ENCODE measurements around the gene EIF2S1. TPM values are rescaled to one million over a fixed set of nuclear protein-coding genes. Genes with fewer than 3 reads are reported as not detected.
"Not testable (repeated sequence)": the region's sequence is repeated elsewhere in the genome, so short reads cannot be mapped to it uniquely, and the experiment has no call there.

The EIF2S1 gene
- 99.3 TPM for polyA plus RNA-seq (2013, experiment 1 of 2)
- polyA plus RNA-seq (2013, experiment 2 of 2): 98.4 TPM

DNA sequence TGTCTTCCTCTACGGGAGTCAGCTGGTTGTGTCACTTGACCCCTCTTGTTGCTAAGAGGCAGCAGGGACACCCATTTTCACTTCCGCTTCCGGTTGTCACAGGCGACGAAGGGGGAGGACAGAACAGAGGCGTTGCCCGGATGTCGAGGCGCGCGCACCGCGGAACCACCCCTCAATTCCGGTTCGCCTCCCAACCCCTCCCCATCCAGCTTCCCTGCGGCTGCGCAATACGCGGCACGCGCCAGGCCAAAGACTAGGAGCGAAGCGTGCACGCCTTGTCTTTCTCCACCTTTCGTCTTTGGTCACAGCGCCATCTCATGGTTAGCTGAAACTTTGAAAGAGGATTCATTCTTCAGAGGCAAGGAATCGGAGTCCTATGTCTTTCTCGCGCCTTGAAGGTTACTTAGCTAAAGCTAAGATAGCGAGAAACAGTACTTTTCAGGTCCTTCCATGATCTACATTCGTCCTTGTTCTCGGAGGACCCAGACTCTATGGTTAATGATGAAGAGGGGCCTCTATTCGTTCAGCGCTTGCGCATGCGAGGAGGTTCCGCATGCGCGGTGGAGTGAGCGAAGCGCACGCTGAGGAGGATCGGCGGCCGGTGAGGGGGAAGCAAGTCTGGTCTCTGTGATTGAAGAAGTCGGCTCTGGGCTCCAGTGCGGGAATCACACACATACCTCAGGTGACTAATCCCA lies at the start of gene EIF2S1, which contains the start of gene ATP6V1D:
Gene EIF2S1, plus strand, starts transcription at position 554 of the 695 bp plus-strand sequence. CDS start 4,440 bp downstream, outside the sequence.
Gene ATP6V1D, minus strand, starts transcription at position 30 of the 695 bp plus-strand sequence. CDS start 106 bp downstream, outside the sequence.
- no peak within 1 kb of the TSS for H2BK120ac ChIP-seq (ENCODE audit: low read depth, low read length)

DNA sequence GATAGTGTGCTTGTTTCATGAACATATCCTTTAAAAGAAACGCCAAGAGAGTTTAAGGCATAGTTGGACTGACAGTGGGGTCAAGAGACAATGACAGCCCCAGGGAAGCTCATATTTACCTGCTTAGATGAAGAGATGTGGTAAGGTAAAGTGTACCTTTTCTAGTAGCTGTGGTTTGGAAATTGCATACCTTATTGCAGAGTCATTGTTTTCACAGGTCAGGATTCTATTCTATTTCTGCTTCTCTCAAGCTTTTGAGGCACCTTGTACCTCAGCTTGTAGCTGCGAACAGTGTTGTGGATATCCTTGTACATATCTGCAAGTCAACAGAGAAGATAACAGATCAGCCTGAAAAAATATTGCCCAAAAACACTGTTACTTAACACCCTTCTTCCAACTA lies 48.3 kb upstream of the EIF2S1 start:
- Histone ChIP-seq H2BK15ac (replicated peaks; ENCODE audit: low read depth) (no peak overlapping the region), H3K9ac (ENCODE audit: low read length) (no peak overlapping the region), H2BK5ac (ENCODE audit: low read length) (no peak overlapping the region), H3K18ac (ENCODE audit: low read length) (no peak overlapping the region), H3K4ac (ENCODE audit: low read depth, low read length) (no peak overlapping the region), H3K23ac (ENCODE audit: low read length) (no peak overlapping the region), H3K56ac (ENCODE audit: low read length) (no peak overlapping the region), H3K4me2 (ENCODE audit: low read length) (no peak overlapping the region), H3K27me3 (ENCODE audit: insufficient read depth, low read length, poor library complexity) (no peaks in the 10 kb centered on the region), H3K27ac (ENCODE audit: low read depth, low read length) (no peak overlapping the region), H3K4me3 (ENCODE audit: low read length) (no peak overlapping the region), H2BK120ac (ENCODE audit: low read depth, low read length) (no peak overlapping the region), H3K79me1 (ENCODE audit: low read length) (no peaks in the 10 kb centered on the region), H2AK5ac (ENCODE audit: low read length) (no peak overlapping the region), H3K36me3 (ENCODE audit: control insufficient read depth, insufficient read depth, low read length) (no peaks in the 10 kb centered on the region), H4K5ac (ENCODE audit: low read length) (no peak overlapping the region), H4K8ac (ENCODE audit: low read depth, low read length) (no peak overlapping the region), H3K79me2 (ENCODE audit: control insufficient read depth, insufficient read depth, low read length) (no peaks in the 10 kb centered on the region), H3K4me1 (ENCODE audit: control insufficient read depth, low read depth, low read length) (no peaks in the 10 kb centered on the region)
- DNase-seq: no peak
- WGBS (ENCODE audit: extremely low coverage, insufficient coverage, low lambda C conversion rate): no CpG with 5 or more reads among the region's 2 CpGs

More for the DNA sequence above, at the start of gene EIF2S1, which contains the start of gene ATP6V1D:
- Histone ChIP-seq H3K4me1 (ENCODE audit: control insufficient read depth, low read depth, low read length) (no peaks in the 10 kb centered on the region), H3K4me3 (ENCODE audit: low read length) (peak within 1 kb of the TSS; percentile 94), H4K8ac (ENCODE audit: low read depth, low read length) (peak within 1 kb of the TSS; percentile 86), H3K23ac (ENCODE audit: low read length) (no peak within 1 kb of the TSS), H3K4me2 (ENCODE audit: low read length) (peak within 1 kb of the TSS; percentile 74), H3K79me1 (ENCODE audit: low read length) (peaks cover 8% of the 10 kb centered on the region), H3K27ac (ENCODE audit: low read depth, low read length) (peak within 1 kb of the TSS; percentile 11), H2BK15ac (replicated peaks; ENCODE audit: low read depth) (no peak within 1 kb of the TSS), H3K36me3 (ENCODE audit: control insufficient read depth, insufficient read depth, low read length) (peaks cover 2% of the 10 kb centered on the region), H3K9ac (ENCODE audit: low read length) (peak within 1 kb of the TSS; percentile 93), H2BK5ac (ENCODE audit: low read length) (peak within 1 kb of the TSS; percentile 43), H3K79me2 (ENCODE audit: control insufficient read depth, insufficient read depth, low read length) (peaks cover 58% of the 10 kb centered on the region), H4K5ac (ENCODE audit: low read length) (no peak within 1 kb of the TSS), H3K4ac (ENCODE audit: low read depth, low read length) (peak within 1 kb of the TSS; percentile 61), H3K18ac (ENCODE audit: low read length) (no peak within 1 kb of the TSS), H3K27me3 (ENCODE audit: insufficient read depth, low read length, poor library complexity) (no peaks in the 10 kb centered on the region), H2AK5ac (ENCODE audit: low read length) (no peak within 1 kb of the TSS), H3K56ac (ENCODE audit: low read length) (peak within 1 kb of the TSS; percentile 95)
- DNase-seq: peak; percentile 100
- WGBS (ENCODE audit: extremely low coverage, insufficient coverage, low lambda C conversion rate): no CpG with 5 or more reads among the region's 47 CpGs

DNA sequence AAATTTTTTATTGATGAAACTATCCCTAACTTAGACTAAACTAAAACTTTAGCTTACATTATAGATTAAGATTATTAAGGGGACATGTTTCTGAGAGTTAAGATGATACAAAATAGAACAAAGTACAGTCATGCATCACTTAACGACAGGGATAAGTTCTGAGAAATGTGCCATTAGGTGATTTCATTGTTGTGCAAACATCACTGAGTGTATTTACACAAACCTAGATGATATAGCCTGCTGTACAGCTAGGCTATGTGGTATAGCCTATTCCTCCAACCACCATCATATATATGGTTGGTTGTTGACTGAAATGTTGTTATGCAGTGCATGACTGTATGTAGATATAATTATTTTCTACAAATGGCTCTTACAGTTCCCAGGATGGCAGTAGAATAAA lies 47.0 kb upstream of the EIF2S1 start:
- Histone ChIP-seq H2BK120ac (ENCODE audit: low read depth, low read length) (no peak overlapping the region), H3K27me3 (ENCODE audit: insufficient read depth, low read length, poor library complexity) (no peaks in the 10 kb centered on the region), H3K36me3 (ENCODE audit: control insufficient read depth, insufficient read depth, low read length) (no peaks in the 10 kb centered on the region), H2BK5ac (ENCODE audit: low read length) (no peak overlapping the region), H3K79me2 (ENCODE audit: control insufficient read depth, insufficient read depth, low read length) (no peaks in the 10 kb centered on the region), H3K27ac (ENCODE audit: low read depth, low read length) (no peak overlapping the region), H3K4me1 (ENCODE audit: control insufficient read depth, low read depth, low read length) (no peaks in the 10 kb centered on the region), H3K4me2 (ENCODE audit: low read length) (no peak overlapping the region), H2BK15ac (replicated peaks; ENCODE audit: low read depth) (no peak overlapping the region), H4K5ac (ENCODE audit: low read length) (no peak overlapping the region), H3K18ac (ENCODE audit: low read length) (no peak overlapping the region), H3K4me3 (ENCODE audit: low read length) (no peak overlapping the region), H4K8ac (ENCODE audit: low read depth, low read length) (no peak overlapping the region), H3K9ac (ENCODE audit: low read length) (no peak overlapping the region), H3K56ac (ENCODE audit: low read length) (no peak overlapping the region), H3K4ac (ENCODE audit: low read depth, low read length) (no peak overlapping the region), H3K23ac (ENCODE audit: low read length) (no peak overlapping the region), H3K79me1 (ENCODE audit: low read length) (no peaks in the 10 kb centered on the region), H2AK5ac (ENCODE audit: low read length) (no peak overlapping the region)
- no CpG with 5 or more reads among the region's 1 CpG for WGBS (ENCODE audit: extremely low coverage, insufficient coverage, low lambda C conversion rate)
- DNase-seq: no peak

DNA sequence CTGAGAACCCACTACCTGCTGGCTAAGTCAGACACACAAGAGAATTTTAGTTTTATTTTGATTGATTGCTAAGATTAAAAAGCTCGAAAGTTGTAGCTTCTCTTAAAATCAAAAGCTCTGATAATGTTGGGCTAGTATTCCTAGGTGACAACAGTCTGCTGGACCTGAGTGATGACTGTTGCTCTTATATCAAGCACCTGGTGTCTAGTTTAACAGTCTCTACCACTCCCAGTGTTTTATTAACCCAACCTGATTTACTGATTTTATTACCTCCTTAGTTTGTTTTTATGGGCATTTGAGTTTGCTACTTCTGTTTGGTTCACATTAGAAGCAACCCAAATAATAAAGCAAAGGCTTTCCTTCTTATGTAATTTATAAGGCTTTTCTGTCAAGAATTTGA lies 42.3 kb upstream of the EIF2S1 start:
- no peak for DNase-seq
- Histone ChIP-seq H3K23ac (ENCODE audit: low read length) (no peak overlapping the region), H3K79me2 (ENCODE audit: control insufficient read depth, insufficient read depth, low read length) (no peaks in the 10 kb centered on the region), H3K4me1 (ENCODE audit: control insufficient read depth, low read depth, low read length) (no peaks in the 10 kb centered on the region), H4K5ac (ENCODE audit: low read length) (no peak overlapping the region), H2BK5ac (ENCODE audit: low read length) (no peak overlapping the region), H3K4ac (ENCODE audit: low read depth, low read length) (no peak overlapping the region), H3K36me3 (ENCODE audit: control insufficient read depth, insufficient read depth, low read length) (no peaks in the 10 kb centered on the region), H3K4me3 (ENCODE audit: low read length) (no peak overlapping the region), H3K79me1 (ENCODE audit: low read length) (no peaks in the 10 kb centered on the region), H3K9ac (ENCODE audit: low read length) (no peak overlapping the region), H3K56ac (ENCODE audit: low read length) (no peak overlapping the region), H2BK120ac (ENCODE audit: low read depth, low read length) (no peak overlapping the region), H2AK5ac (ENCODE audit: low read length) (no peak overlapping the region), H3K27me3 (ENCODE audit: insufficient read depth, low read length, poor library complexity) (no peaks in the 10 kb centered on the region), H3K27ac (ENCODE audit: low read depth, low read length) (no peak overlapping the region), H4K8ac (ENCODE audit: low read depth, low read length) (no peak overlapping the region), H3K18ac (ENCODE audit: low read length) (no peak overlapping the region), H3K4me2 (ENCODE audit: low read length) (no peak overlapping the region), H2BK15ac (replicated peaks; ENCODE audit: low read depth) (no peak overlapping the region)
- WGBS (ENCODE audit: extremely low coverage, insufficient coverage, low lambda C conversion rate): no CpG with 5 or more reads among the region's 1 CpG

DNA sequence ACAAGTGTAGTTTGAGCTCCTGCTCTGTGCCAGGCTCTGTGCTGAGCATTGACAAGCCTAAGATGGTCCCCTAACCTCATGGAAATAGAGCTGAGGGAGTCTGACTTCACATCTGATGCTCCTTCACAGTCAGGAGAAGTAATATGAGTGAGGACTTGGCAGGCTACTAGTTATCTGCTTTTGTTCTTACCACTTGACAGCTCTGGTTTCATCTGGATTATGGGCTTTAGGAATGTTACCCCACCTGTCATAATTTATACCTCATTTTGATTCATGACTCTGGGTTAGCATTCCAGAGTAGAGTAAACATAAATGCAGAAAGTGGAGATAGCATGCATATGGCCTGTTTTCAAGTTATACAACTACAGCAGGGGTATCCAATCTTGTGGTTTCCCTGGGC lies 41.0 kb upstream of the EIF2S1 start:
- H3K4me1 ChIP-seq (ENCODE audit: control insufficient read depth, low read depth, low read length): no peaks in the 10 kb centered on the region
- no peaks in the 10 kb centered on the region for H3K79me2 ChIP-seq (ENCODE audit: control insufficient read depth, insufficient read depth, low read length)
- no peak for DNase-seq
- no peak overlapping the region for H2AK5ac ChIP-seq (ENCODE audit: low read length)
- H3K56ac ChIP-seq (ENCODE audit: low read length): no peak overlapping the region
- no peaks in the 10 kb centered on the region for H3K36me3 ChIP-seq (ENCODE audit: control insufficient read depth, insufficient read depth, low read length)
- no peak overlapping the region for H3K9ac ChIP-seq (ENCODE audit: low read length)
- no peak overlapping the region for H3K4ac ChIP-seq (ENCODE audit: low read depth, low read length)
- H3K23ac ChIP-seq (ENCODE audit: low read length): no peak overlapping the region
- H3K27me3 ChIP-seq (ENCODE audit: insufficient read depth, low read length, poor library complexity): no peaks in the 10 kb centered on the region
- no peaks in the 10 kb centered on the region for H3K79me1 ChIP-seq (ENCODE audit: low read length)
- H2BK5ac ChIP-seq (ENCODE audit: low read length): no peak overlapping the region
- no peak overlapping the region for H3K4me3 ChIP-seq (ENCODE audit: low read length)
- no peak overlapping the region for H2BK15ac ChIP-seq (replicated peaks; ENCODE audit: low read depth)
- no peak overlapping the region for H2BK120ac ChIP-seq (ENCODE audit: low read depth, low read length)
- no peak overlapping the region for H3K18ac ChIP-seq (ENCODE audit: low read length)
- H4K5ac ChIP-seq (ENCODE audit: low read length): no peak overlapping the region
- H4K8ac ChIP-seq (ENCODE audit: low read depth, low read length): no peak overlapping the region
- no peak overlapping the region for H3K27ac ChIP-seq (ENCODE audit: low read depth, low read length)
- H3K4me2 ChIP-seq (ENCODE audit: low read length): no peak overlapping the region

DNA sequence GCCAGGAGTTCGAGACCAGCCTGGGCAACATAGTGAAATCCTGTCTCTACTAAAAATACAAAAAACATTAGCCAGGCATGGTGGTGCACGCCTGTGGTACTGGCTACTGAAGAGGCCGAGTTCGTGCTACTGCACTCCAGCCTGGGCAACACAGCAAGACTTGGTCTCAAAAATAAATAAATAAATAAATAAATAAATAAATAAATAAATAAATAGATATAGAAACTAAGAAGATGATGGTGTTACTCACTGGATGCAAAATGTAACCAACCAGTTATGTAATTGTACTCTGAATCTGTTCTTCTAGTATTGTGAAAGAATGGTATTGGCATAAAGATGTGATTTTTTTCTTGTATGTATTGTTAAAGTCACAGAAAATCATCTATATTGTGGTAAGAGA lies 30.5 kb upstream of the EIF2S1 start:
- H3K23ac ChIP-seq (ENCODE audit: low read length); DNase-seq; H3K4me1 ChIP-seq (ENCODE audit: control insufficient read depth, low read depth, low read length); H3K27ac ChIP-seq (ENCODE audit: low read depth, low read length); H3K79me1 ChIP-seq (ENCODE audit: low read length); H3K4ac ChIP-seq (ENCODE audit: low read depth, low read length); H2AK5ac ChIP-seq (ENCODE audit: low read length); H4K8ac ChIP-seq (ENCODE audit: low read depth, low read length); H2BK120ac ChIP-seq (ENCODE audit: low read depth, low read length); H3K18ac ChIP-seq (ENCODE audit: low read length); H3K56ac ChIP-seq (ENCODE audit: low read length); H3K4me2 ChIP-seq (ENCODE audit: low read length); H4K5ac ChIP-seq (ENCODE audit: low read length); H3K9ac ChIP-seq (ENCODE audit: low read length); H2BK15ac ChIP-seq (replicated peaks; ENCODE audit: low read depth); H3K36me3 ChIP-seq (ENCODE audit: control insufficient read depth, insufficient read depth, low read length); H2BK5ac ChIP-seq (ENCODE audit: low read length); H3K27me3 ChIP-seq (ENCODE audit: insufficient read depth, low read length, poor library complexity); H3K4me3 ChIP-seq (ENCODE audit: low read length); H3K79me2 ChIP-seq (ENCODE audit: control insufficient read depth, insufficient read depth, low read length): not testable (repeated sequence)
- WGBS (ENCODE audit: extremely low coverage, insufficient coverage, low lambda C conversion rate): no CpG with 5 or more reads among the region's 4 CpGs

All from mesendoderm (in vitro differentiated cells).